ENCODE data around the gene CLRN2.

Gene CLRN2

GRCh38 chr4:17482716-17483115 is 32.2 kb upstream of the CLRN2 start:
- Histone ChIP-seq H3K27ac (no peak overlapping the region), H3K9ac (no peak overlapping the region), H3K79me2 (ENCODE audit: insufficient read depth, low read depth) (no peaks in the 10 kb centered on the region), H4K20me1 (ENCODE audit: insufficient read depth) (no peaks in the 10 kb centered on the region), H3K4me3 (IDR thresholded peaks at IDR 0.05; ENCODE audit: insufficient read depth, low read depth, low read length) (no peak overlapping the region), H2AFZ (ENCODE audit: low read depth) (no peak overlapping the region), H3K27me3 (ENCODE audit: insufficient read depth, low read depth) (no peaks in the 10 kb centered on the region), H3K4me2 (no peak overlapping the region), H3K36me3 (ENCODE audit: insufficient read depth) (no peaks in the 10 kb centered on the region), H3K4me1 (ENCODE audit: low read depth, poor library complexity, severe bottlenecking) (no peaks in the 10 kb centered on the region)
- TF ChIP-seq CTCF (conservative IDR thresholded peaks at IDR 0.05; ENCODE audit: low read depth, low read length), result no peak

GRCh38 chr4:17489123-17489522 is 25.8 kb upstream of the CLRN2 start:
- Histone ChIP-seq H3K4me2 (no peak overlapping the region), H3K4me3 (IDR thresholded peaks at IDR 0.05; ENCODE audit: insufficient read depth, low read depth, low read length) (no peak overlapping the region), H3K36me3 (ENCODE audit: insufficient read depth) (no peaks in the 10 kb centered on the region), H3K27ac (no peak overlapping the region), H3K9ac (no peak overlapping the region), H3K79me2 (ENCODE audit: insufficient read depth, low read depth) (no peaks in the 10 kb centered on the region), H3K4me1 (ENCODE audit: low read depth, poor library complexity, severe bottlenecking) (no peaks in the 10 kb centered on the region), H3K27me3 (ENCODE audit: insufficient read depth, low read depth) (no peaks in the 10 kb centered on the region), H2AFZ (ENCODE audit: low read depth) (no peak overlapping the region), H4K20me1 (ENCODE audit: insufficient read depth) (no peaks in the 10 kb centered on the region)
- no peak for TF ChIP-seq CTCF (conservative IDR thresholded peaks at IDR 0.05; ENCODE audit: low read depth, low read length)

- H2AFZ ChIP-seq (ENCODE audit: low read depth), result no peak overlapping the region
- H3K4me1 ChIP-seq (ENCODE audit: low read depth, poor library complexity, severe bottlenecking), result no peaks in the 10 kb centered on the region
- TF ChIP-seq CTCF (conservative IDR thresholded peaks at IDR 0.05; ENCODE audit: low read depth, low read length), result no peak
- H3K4me3 ChIP-seq (IDR thresholded peaks at IDR 0.05; ENCODE audit: insufficient read depth, low read depth, low read length), result no peak overlapping the region
- H3K27me3 ChIP-seq (ENCODE audit: insufficient read depth, low read depth), result no peaks in the 10 kb centered on the region
- H3K4me2 ChIP-seq, result no peak overlapping the region
- no peak overlapping the region for H3K9ac ChIP-seq
- no peaks in the 10 kb centered on the region for H4K20me1 ChIP-seq (ENCODE audit: insufficient read depth)
- H3K36me3 ChIP-seq (ENCODE audit: insufficient read depth), result no peaks in the 10 kb centered on the region
- no peaks in the 10 kb centered on the region for H3K79me2 ChIP-seq (ENCODE audit: insufficient read depth, low read depth)
- H3K27ac ChIP-seq, result no peak overlapping the region
Observed at GRCh38 chr4:17489721-17490120, 25.2 kb upstream of the CLRN2 start.

- no peak for TF ChIP-seq CTCF (conservative IDR thresholded peaks at IDR 0.05; ENCODE audit: low read depth, low read length)
- no peaks in the 10 kb centered on the region for H3K27me3 ChIP-seq (ENCODE audit: insufficient read depth, low read depth)
- H3K4me1 ChIP-seq (ENCODE audit: low read depth, poor library complexity, severe bottlenecking), result no peaks in the 10 kb centered on the region
- H3K36me3 ChIP-seq (ENCODE audit: insufficient read depth), result no peaks in the 10 kb centered on the region
- no peak overlapping the region for H3K27ac ChIP-seq
- H4K20me1 ChIP-seq (ENCODE audit: insufficient read depth), result no peaks in the 10 kb centered on the region
- H3K4me2 ChIP-seq, result no peak overlapping the region
- no peak overlapping the region for H3K4me3 ChIP-seq (IDR thresholded peaks at IDR 0.05; ENCODE audit: insufficient read depth, low read depth, low read length)
- H3K79me2 ChIP-seq (ENCODE audit: insufficient read depth, low read depth), result no peaks in the 10 kb centered on the region
- H3K9ac ChIP-seq, result no peak overlapping the region
- H2AFZ ChIP-seq (ENCODE audit: low read depth), result no peak overlapping the region
Observed at GRCh38 chr4:17490575-17491059, 24.3 kb upstream of the CLRN2 start.

All from KMS-11 (cell line).